Esophagus squamous epithelium (tissue), 5 donors: Measurements from ENCODE around the gene HNRNPL. TPM values are rescaled to one million over a fixed set of nuclear protein-coding genes. Genes with fewer than 3 reads are reported as not detected.
A peak's percentile ranks its signal among the peaks of the same experiment; 100 is the strongest.
"Not testable (repeated sequence)": the region's sequence is repeated elsewhere in the genome, so short reads cannot be mapped to it uniquely, and the experiment has no call there.

Experiments used
- DNase-seq: peaks from one replicate; lab custom pipeline; 2025; lab: John Stamatoyannopoulos, UW
- H3K27ac ChIP-seq, 4 donors: fragments of 200-600 bp; sonication (generic); one replicate each; pipeline ENCODE4 v1.5.1; 2016 to 2019; ENCODE audit warnings: mild to moderate bottlenecking in 1 of 4
- H3K27me3 ChIP-seq, 4 donors: fragments of 200-600 bp; sonication (generic); 1 replicate in 3 of 4; 2 replicates in 1 of 4; pipeline versions ENCODE4 v1.5.1 to v1.6.0; 2017 to 2021; ENCODE audit warnings: antibody characterized with exemption in 1 of 4
- H3K36me3 ChIP-seq, 3 donors: fragments of 200-600 bp; sonication (generic); one replicate each; pipeline ENCODE4 v1.5.1; 2016 to 2019
- H3K4me1 ChIP-seq, 3 donors: fragments of 200-600 bp; sonication (generic); one replicate each; pipeline ENCODE4 v1.5.1; 2017 to 2019
- H3K4me3 ChIP-seq, 4 donors: fragments of 200-600 bp; sonication (generic); 1 replicate in 3 of 4; 2 replicates in 1 of 4; pipeline ENCODE4 v1.5.1; 2016 to 2019; ENCODE audit warnings: mild to moderate bottlenecking in 2 of 4, moderate library complexity in 1 of 4
- H3K9me3 ChIP-seq, 3 donors: fragments of 200-600 bp; sonication (generic); one replicate each; pipeline ENCODE4 v1.5.1; 2016 to 2019
- POLR2A ChIP-seq, 4 donors: fragments of 450-650 bp; IDR thresholded peaks; one replicate each; pipeline ENCODE4 v1.6.1; 2017; ENCODE audit warnings: antibody characterized with exemption in 4 of 4, mild to moderate bottlenecking in 4 of 4, moderate library complexity in 3 of 4
- WGBS, 2 donors: methylation state at CpG; one replicate each; pipeline ENCODE4 v1.1.5; 2018; 5-methylcytosine and 5-hydroxymethylcytosine counted together
- intact Hi-C: fragments of 100-400 bp; cut with DNase I; formaldehyde crosslinking; loops from one replicate; pipeline ENCODE4 v1.15.0; 2022
- total RNA-seq, 4 donors: library from RNA; depleted of rRNA; stranded (reverse); fragments of >200 nt; gene quantifications; one replicate each; pipeline ENCODE4 v1.1.0, GENCODE V29; 2016
- TF ChIP-seq, protein P1 (sequence below), 6 experiments: fragments of 450-650 bp in 4 of 6; fragments of 200-600 bp in 2 of 6; sonication (generic) in 2 of 6; IDR thresholded peaks; one replicate each; pipeline ENCODE4 v1.5.1; 2016 to 2019; ENCODE audit warnings: antibody characterized with exemption in 6 of 6, mild to moderate bottlenecking in 4 of 6, moderate library complexity in 4 of 6
- donor health status: DM: yes; HTN: yes; CAD: no.

Gene HNRNPL
- total RNA-seq, 4 donors from 2014 or later: 136 to 186 (median 167) TPM

DNA sequence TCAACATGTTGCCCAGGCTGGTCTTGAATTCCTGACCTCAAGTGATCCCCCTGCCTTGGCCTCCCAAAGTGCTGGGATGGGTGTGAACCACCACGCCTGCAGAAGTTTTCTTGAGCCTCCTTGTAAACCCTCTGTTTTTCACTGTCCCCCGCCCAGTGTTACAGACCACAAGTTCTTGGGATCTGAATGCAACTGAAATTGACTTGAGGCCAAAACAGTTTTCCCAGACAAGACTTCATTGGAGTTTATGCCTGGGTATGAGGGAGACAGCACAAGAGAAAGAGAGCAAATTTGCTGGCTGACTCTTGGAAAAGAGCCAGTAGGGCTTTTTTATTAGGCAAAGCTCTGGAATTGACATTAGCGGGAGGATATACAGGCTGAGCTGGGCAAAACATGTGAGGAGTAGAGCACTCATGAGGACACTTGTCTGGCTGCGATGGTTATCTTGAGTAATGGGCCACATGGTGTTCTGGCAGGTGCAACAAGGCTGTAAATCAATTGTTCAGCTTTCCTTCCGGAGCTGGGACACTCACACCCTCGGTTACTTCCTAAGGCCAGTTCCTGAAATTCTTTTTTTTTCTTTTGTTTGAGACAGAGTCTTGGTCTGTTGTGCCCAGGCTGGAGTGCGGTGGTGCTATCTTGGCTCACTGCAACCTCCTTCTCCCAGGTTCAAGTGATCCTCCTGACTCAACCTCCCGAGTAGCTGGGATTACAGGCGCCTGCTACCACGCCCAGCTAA lies 12.7 kb upstream of the HNRNPL start:
- Histone ChIP-seq H3K27ac (peak overlapping the region; percentile 46 to 88 (median 72)), H3K4me3 (no peak overlapping the region), H3K4me1 (peaks cover 27 to 56% (median 34%) of the 10 kb centered on the region in 3 donors), H3K9me3 (no peaks in the 10 kb centered on the region), H3K27me3 (no peaks in the 10 kb centered on the region), H3K36me3 (no peaks in the 10 kb centered on the region)
- intact Hi-C loops: no loop called here
- 28 to 44% methylated on average over 8 to 9 of the region's 10 CpGs for WGBS, 2 donors
- no peak for DNase-seq
- TF ChIP-seq, protein P1, sequence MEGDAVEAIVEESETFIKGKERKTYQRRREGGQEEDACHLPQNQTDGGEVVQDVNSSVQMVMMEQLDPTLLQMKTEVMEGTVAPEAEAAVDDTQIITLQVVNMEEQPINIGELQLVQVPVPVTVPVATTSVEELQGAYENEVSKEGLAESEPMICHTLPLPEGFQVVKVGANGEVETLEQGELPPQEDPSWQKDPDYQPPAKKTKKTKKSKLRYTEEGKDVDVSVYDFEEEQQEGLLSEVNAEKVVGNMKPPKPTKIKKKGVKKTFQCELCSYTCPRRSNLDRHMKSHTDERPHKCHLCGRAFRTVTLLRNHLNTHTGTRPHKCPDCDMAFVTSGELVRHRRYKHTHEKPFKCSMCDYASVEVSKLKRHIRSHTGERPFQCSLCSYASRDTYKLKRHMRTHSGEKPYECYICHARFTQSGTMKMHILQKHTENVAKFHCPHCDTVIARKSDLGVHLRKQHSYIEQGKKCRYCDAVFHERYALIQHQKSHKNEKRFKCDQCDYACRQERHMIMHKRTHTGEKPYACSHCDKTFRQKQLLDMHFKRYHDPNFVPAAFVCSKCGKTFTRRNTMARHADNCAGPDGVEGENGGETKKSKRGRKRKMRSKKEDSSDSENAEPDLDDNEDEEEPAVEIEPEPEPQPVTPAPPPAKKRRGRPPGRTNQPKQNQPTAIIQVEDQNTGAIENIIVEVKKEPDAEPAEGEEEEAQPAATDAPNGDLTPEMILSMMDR (IDR thresholded peaks at IDR 0.05): no peak
- no peak for TF ChIP-seq POLR2A (IDR thresholded peaks at IDR 0.05)

DNA sequence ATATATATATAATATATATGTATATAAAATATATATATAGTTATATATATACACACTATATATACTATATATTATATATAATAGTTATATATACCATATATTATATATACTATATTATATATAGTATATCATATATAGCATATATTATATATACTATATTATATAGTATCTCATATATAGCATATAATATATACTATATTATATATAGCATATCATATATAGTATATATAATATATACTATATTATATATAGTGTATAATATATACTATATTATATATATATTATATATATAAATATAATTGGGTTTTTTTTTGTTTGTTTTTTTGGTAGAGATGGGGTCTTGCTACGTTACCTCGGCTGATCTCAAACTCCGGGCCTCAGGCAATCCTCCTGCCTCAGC lies 11.6 kb upstream of the HNRNPL start:
- H3K36me3 ChIP-seq: no peaks in the 10 kb centered on the region
- H3K4me1 ChIP-seq: peaks cover 28 to 64% (median 35%) of the 10 kb centered on the region in 3 donors
- WGBS, 2 donors: 86 to 95% methylated on average over 3 of the region's 3 CpGs
- H3K27me3 ChIP-seq: no peaks in the 10 kb centered on the region
- no peak for TF ChIP-seq POLR2A (IDR thresholded peaks at IDR 0.05)
- TF ChIP-seq, protein P1 (IDR thresholded peaks at IDR 0.05): no peak
- no peak overlapping the region for H3K4me3 ChIP-seq
- H3K9me3 ChIP-seq: no peaks in the 10 kb centered on the region
- intact Hi-C loops: no loop called here
- H3K27ac ChIP-seq: no peak overlapping the region
- no peak for DNase-seq

DNA sequence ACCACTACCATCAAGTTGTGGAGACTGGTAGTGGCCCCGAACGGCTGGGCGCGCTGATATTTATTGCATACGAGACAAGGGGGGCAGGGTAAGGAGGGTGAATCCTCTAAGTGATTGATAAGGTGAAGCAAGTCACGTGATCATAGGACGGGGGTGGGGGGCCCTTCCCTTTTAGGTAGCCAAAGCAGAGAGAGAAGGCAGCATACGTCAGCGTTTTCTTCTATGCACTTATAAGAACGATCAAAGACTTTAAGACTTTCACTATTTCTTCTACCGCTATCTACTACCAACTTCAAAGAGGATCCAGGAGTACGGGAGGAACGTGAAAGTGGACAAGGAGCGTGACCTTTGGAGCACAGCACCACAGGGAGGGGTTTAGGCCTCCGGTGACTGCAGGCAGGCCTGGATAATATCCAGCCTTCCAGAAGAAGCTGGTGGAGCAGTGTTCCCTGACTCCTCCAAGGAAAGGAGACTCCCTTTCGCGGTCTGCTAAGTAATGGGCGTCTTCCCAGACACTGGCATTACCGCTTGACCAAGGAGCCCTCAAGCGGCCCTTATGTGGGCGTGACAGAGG lies 9.9 kb upstream of the HNRNPL start:
- WGBS, 2 donors: 78 to 79% methylated on average over 19 of the region's 21 CpGs
- H3K27ac ChIP-seq, H3K36me3 ChIP-seq, H3K27me3 ChIP-seq, DNase-seq, H3K4me3 ChIP-seq, H3K9me3 ChIP-seq, intact Hi-C loops: not testable (repeated sequence)
- H3K4me1 ChIP-seq: peaks cover 27 to 48% (median 28%) of the 10 kb centered on the region in 3 donors

DNA sequence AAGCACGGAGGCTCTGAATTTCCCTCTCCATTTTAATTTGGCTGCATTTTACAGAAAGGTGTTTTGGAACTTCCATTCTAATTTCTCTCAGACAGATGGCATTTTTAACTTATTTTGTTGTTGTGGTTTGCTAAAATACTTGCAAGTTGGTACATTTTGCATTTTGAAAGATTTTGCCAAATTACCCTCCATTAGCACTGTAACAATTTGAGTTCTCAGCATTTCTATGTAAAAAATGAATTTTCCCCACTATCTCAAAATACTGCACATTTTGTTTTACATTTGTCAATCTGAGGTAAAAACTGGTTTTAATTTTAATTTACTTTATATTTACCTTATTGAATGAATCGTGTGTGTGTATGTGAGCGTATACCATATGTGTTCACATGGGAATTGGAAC lies 7.0 kb upstream of the HNRNPL start:
- Histone ChIP-seq H3K27ac (peak overlapping the region in 3 of 4 donors; percentile 15 to 63 (median 38)), H3K36me3 (no peaks in the 10 kb centered on the region), H3K4me3 (no peak overlapping the region), H3K27me3 (no peaks in the 10 kb centered on the region), H3K9me3 (no peaks in the 10 kb centered on the region), H3K4me1 (peaks cover 11 to 30% (median 13%) of the 10 kb centered on the region in 3 donors)
- WGBS, 2 donors: 48 to 77% methylated on average over 3 of the region's 3 CpGs
- intact Hi-C loops: no loop called here
- DNase-seq: no peak
- no peak for TF ChIP-seq POLR2A (IDR thresholded peaks at IDR 0.05)
- TF ChIP-seq, protein P1 (IDR thresholded peaks at IDR 0.05): no peak

DNA sequence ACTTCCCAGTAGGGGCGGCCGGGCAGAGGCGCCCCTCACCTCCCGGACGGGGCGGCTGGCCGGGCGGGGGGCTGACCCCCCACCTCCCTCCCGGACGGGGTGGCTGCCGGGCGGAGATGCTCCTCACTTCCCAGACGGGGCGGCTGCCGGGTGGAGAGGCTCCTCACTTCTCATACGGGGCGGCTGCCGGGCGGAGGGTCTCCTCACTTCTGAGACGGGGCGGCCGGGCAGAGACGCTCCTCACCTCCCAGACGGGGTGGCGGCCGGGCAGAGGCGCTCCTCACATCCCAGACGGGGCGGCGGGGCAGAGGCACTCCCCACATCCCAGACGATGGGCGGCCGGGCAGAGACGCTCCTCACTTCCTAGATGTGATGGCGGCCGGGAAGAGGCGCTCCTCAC lies 6.0 kb upstream of the HNRNPL start:
- DNase-seq, intact Hi-C loops, H3K4me3 ChIP-seq, H3K27me3 ChIP-seq, H3K27ac ChIP-seq, H3K36me3 ChIP-seq, H3K9me3 ChIP-seq: not testable (repeated sequence)
- H3K4me1 ChIP-seq: peaks cover 16 to 36% (median 20%) of the 10 kb centered on the region in 3 donors
- WGBS, 2 donors: no CpG with 5 or more reads among the region's 37 CpGs

DNA sequence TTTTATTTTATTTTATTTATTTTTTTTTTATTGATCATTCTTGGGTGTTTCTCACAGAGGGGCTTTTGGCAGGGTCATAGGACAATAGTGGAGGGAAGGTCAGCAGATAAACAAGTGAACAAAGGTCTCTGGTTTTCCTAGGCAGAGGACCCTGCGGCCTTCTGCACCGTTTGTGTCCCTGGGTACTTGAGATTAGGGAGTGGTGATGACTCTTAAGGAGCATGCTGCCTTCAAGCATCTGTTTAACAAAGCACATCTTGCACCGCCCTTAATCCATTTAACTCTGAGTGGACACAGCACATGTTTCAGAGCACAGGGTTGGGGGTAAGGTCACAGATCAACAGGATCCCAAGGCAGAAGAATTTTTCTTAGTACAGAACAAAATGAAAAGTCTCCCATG lies 5.2 kb upstream of the HNRNPL start:
- intact Hi-C loops: not testable (repeated sequence)

More for the DNA sequence above, 5.2 kb upstream of the HNRNPL start:
- WGBS, 2 donors: 40 to 55% methylated on average over 1 to 3 of the region's 3 CpGs
- not testable (repeated sequence) for H3K27me3 ChIP-seq, H3K9me3 ChIP-seq, DNase-seq, H3K36me3 ChIP-seq, H3K27ac ChIP-seq, H3K4me3 ChIP-seq
- peaks cover 16 to 39% (median 22%) of the 10 kb centered on the region in 3 donors for H3K4me1 ChIP-seq
